H1 (cell line): Measurements from ENCODE around the gene DNAH12. TPM values are rescaled to one million over a fixed set of nuclear protein-coding genes. Genes with fewer than 3 reads are reported as not detected.

Source experiments
- CTCF ChIA-PET: fragments of 300-600 bp; sonication (Branson Sonifier 250); formaldehyde crosslinking; loops from one replicate; lab custom pipeline; 2021; ENCODE audit not compliant: partially characterized antibody; lab: Charles Lee
- POLR2A ChIA-PET: fragments of 300-600 bp; sonication (Branson Sonifier 250); formaldehyde crosslinking; loops from one replicate; lab custom pipeline; 2021; ENCODE audit warnings: inconsistent platforms; ENCODE audit not compliant: partially characterized antibody; lab: Charles Lee
- DNase-seq, 2 experiments: peaks; one replicate each; pipeline versions ENCODE4 v3.0.0 to v3.0.0-alpha.2; 2010 to 2022; ENCODE audit warnings: low spot score in 2 of 2, low read depth in 1 of 2, mixed read lengths in 1 of 2
- FAIRE-seq: peaks from 2 replicates; lab custom pipeline; 2011; peaks lifted over from hg19 to GRCh38; lab: Jason Lieb, UNC
- H2AFZ ChIP-seq: 2 replicates; pipeline ENCODE4 v1.8.1; 2012; ENCODE audit warnings: low read length, inconsistent platforms
- H2AK5ac ChIP-seq: 2 replicates; pipeline ENCODE4 v1.6.1; 2013; ENCODE audit warnings: low read depth, low read length
- H2BK120ac ChIP-seq: replicated peaks from 2 replicates; pipeline ENCODE3; 2013; ENCODE audit warnings: low read depth, low read length, inconsistent platforms
- H2BK12ac ChIP-seq: 2 replicates; pipeline ENCODE4 v1.6.1; 2013; ENCODE audit warnings: low read depth, low read length
- H2BK15ac ChIP-seq: 2 replicates; pipeline ENCODE4 v1.6.1; 2013; ENCODE audit warnings: low read length
- H2BK20ac ChIP-seq: 2 replicates; pipeline ENCODE4 v1.6.1; 2013; ENCODE audit warnings: low read length
- H2BK5ac ChIP-seq: 2 replicates; pipeline ENCODE4 v1.6.1; 2013; ENCODE audit warnings: low read depth, low read length
- H3K14ac ChIP-seq: 2 replicates; pipeline ENCODE4 v1.6.1; 2013; ENCODE audit warnings: inconsistent platforms; ENCODE audit not compliant: insufficient read length
- H3K18ac ChIP-seq: 2 replicates; pipeline ENCODE4 v1.6.1; 2013; ENCODE audit warnings: low read length; ENCODE audit errors: extremely low read depth
- H3K23ac ChIP-seq: 2 replicates; pipeline ENCODE4 v1.6.1; 2013; ENCODE audit warnings: inconsistent platforms; ENCODE audit not compliant: insufficient read length
- H3K23me2 ChIP-seq: 2 replicates; pipeline ENCODE4 v1.6.1; 2013; ENCODE audit warnings: low read depth, low read length
- H3K27ac ChIP-seq: 2 replicates; pipeline ENCODE4 v1.6.1; 2011; ENCODE audit warnings: low read depth, low read length, inconsistent platforms
- H3K27me3 ChIP-seq, 4 experiments: replicated peaks in 1 of 4; 1 replicate in 1 of 4; 2 replicates in 3 of 4; pipeline versions ENCODE4 v1.6.1 to v1.8.1; 2011 to 2013; ENCODE audit warnings: low read length in 3 of 4, mild to moderate bottlenecking in 3 of 4, inconsistent platforms in 2 of 4, mixed read lengths in 2 of 4, moderate library complexity in 1 of 4; ENCODE audit not compliant: control insufficient read depth in 3 of 4, insufficient read depth in 3 of 4; ENCODE audit errors: extremely low read depth in 1 of 4
- H3K36me3 ChIP-seq, 4 experiments: 2 replicates each; pipeline versions ENCODE4 v1.6.1 to v1.8.1; 2011 to 2013; ENCODE audit warnings: mild to moderate bottlenecking in 4 of 4, low read length in 3 of 4, moderate library complexity in 2 of 4, control low read depth in 1 of 4, inconsistent platforms in 1 of 4; ENCODE audit not compliant: insufficient read depth in 4 of 4, control insufficient read depth in 2 of 4
- H3K4ac ChIP-seq: replicated peaks from 2 replicates; pipeline ENCODE3; 2013; ENCODE audit warnings: low read length, low read depth, mixed read lengths, inconsistent platforms; ENCODE audit not compliant: insufficient read length
- H3K4me1 ChIP-seq, 4 experiments: replicated peaks in 1 of 4; 1 replicate in 1 of 4; 2 replicates in 3 of 4; pipeline versions ENCODE4 v1.6.1 to v1.8.1; 2011 to 2013; ENCODE audit warnings: low read length in 3 of 4, inconsistent platforms in 2 of 4, mixed read lengths in 1 of 4; ENCODE audit not compliant: insufficient read depth in 4 of 4, control insufficient read depth in 3 of 4
- H3K4me2 ChIP-seq, 2 experiments: 2 replicates each; pipeline versions ENCODE4 v1.6.1 to v1.8.1; 2011 to 2013; ENCODE audit warnings: low read depth in 2 of 2, low read length in 2 of 2, control low read depth in 1 of 2, inconsistent platforms in 1 of 2, mild to moderate bottlenecking in 1 of 2; ENCODE audit not compliant: insufficient read depth in 1 of 2
- H3K4me3 ChIP-seq, 4 experiments: fragments of 200-600, 300-600 bp in 1 of 4; sonication (generic), shearing (Covaris generic), sonication (Bioruptor Twin) in 1 of 4; 2 replicates each; pipeline versions ENCODE4 v1.5.1 to v1.8.1; 2011 to 2016; ENCODE audit warnings: low read length in 4 of 4, low read depth in 3 of 4, control low read depth in 2 of 4, inconsistent platforms in 2 of 4, mild to moderate bottlenecking in 2 of 4, mixed read lengths in 1 of 4, moderate library complexity in 1 of 4; ENCODE audit not compliant: insufficient read depth in 2 of 4; ENCODE audit errors: extremely low read depth in 1 of 4
- H3K56ac ChIP-seq: replicated peaks from 2 replicates; pipeline ENCODE3; 2013; ENCODE audit warnings: low read depth, mild to moderate bottlenecking, mixed read lengths, low read length, inconsistent platforms; ENCODE audit not compliant: insufficient read length
- H3K79me1 ChIP-seq: 2 replicates; pipeline ENCODE4 v1.6.1; 2013; ENCODE audit warnings: low read depth, low read length, control low read depth
- H3K79me2 ChIP-seq, 2 experiments: 2 replicates each; pipeline versions ENCODE4 v1.6.1 to v1.8.1; 2012 to 2013; ENCODE audit warnings: low read length in 2 of 2, mild to moderate bottlenecking in 2 of 2, inconsistent platforms in 1 of 2; ENCODE audit not compliant: insufficient read depth in 2 of 2, control insufficient read depth in 1 of 2
- H3K9ac ChIP-seq, 4 experiments: replicated peaks in 1 of 4; 1 replicate in 1 of 4; 2 replicates in 3 of 4; pipeline versions ENCODE4 v1.6.1 to v1.8.1; 2011 to 2013; ENCODE audit warnings: low read depth in 3 of 4, low read length in 3 of 4, control low read depth in 2 of 4, mild to moderate bottlenecking in 2 of 4, moderate library complexity in 2 of 4, inconsistent platforms in 1 of 4; ENCODE audit errors: extremely low read depth in 1 of 4
- H3K9me3 ChIP-seq, 2 experiments: 2 replicates each; pipeline versions ENCODE4 v1.6.1 to v1.8.1; 2012 to 2013; ENCODE audit warnings: mild to moderate bottlenecking in 2 of 2, moderate library complexity in 2 of 2, control low read depth in 1 of 2, inconsistent platforms in 1 of 2, low read depth in 1 of 2, low read length in 1 of 2, mixed read lengths in 1 of 2; ENCODE audit not compliant: insufficient read depth in 2 of 2
- H4K20me1 ChIP-seq, 2 experiments: replicated peaks in 1 of 2; 2 replicates each; pipeline versions ENCODE3 to v1.8.1; 2011 to 2013; ENCODE audit warnings: inconsistent platforms in 2 of 2, low read length in 2 of 2, mild to moderate bottlenecking in 1 of 2; ENCODE audit not compliant: insufficient read depth in 2 of 2, control insufficient read depth in 1 of 2
- H4K5ac ChIP-seq: 2 replicates; pipeline ENCODE4 v1.6.1; 2013; ENCODE audit warnings: low read length, low read depth, mixed read lengths, inconsistent platforms; ENCODE audit not compliant: insufficient read length
- H4K8ac ChIP-seq: 2 replicates; pipeline ENCODE4 v1.8.0; 2013; ENCODE audit warnings: mild to moderate bottlenecking, moderate library complexity, low read length, inconsistent platforms; ENCODE audit not compliant: insufficient read depth; ENCODE audit errors: extremely low read depth
- H4K91ac ChIP-seq: replicated peaks from 2 replicates; pipeline ENCODE3; 2013; ENCODE audit warnings: low read length, mixed read lengths, inconsistent platforms; ENCODE audit not compliant: insufficient read length
- TAF1 ChIP-seq: IDR thresholded peaks from 2 replicates; pipeline ENCODE4 v1.6.1; 2011; ENCODE audit warnings: mild to moderate bottlenecking, low read depth, low read length
- TEAD4 ChIP-seq: IDR thresholded peaks from 2 replicates; pipeline ENCODE4 v1.6.1; 2012; ENCODE audit warnings: low read depth, low read length, inconsistent platforms, mixed read lengths
- WGBS, 2 experiments: shearing (Covaris generic) in 1 of 2; methylation state at CpG; one replicate each; pipeline versions ENCODE4 v1.1.6 to v1.1.7; 2013 to 2015; ENCODE audit warnings: low lambda C conversion rate in 2 of 2, mixed read lengths in 2 of 2, inconsistent platforms in 1 of 2, low coverage in 1 of 2, missing lambda C conversion rate in 1 of 2; ENCODE audit not compliant: insufficient replicate concordance in 2 of 2, insufficient coverage in 1 of 2, insufficient read length in 1 of 2; ENCODE audit errors: extremely low coverage in 1 of 2, missing lambda C conversion rate in 1 of 2; 5-methylcytosine and 5-hydroxymethylcytosine counted together
- polyA plus RNA-seq, 7 experiments: library from polyadenylated mRNA; depleted of rRNA in 3 of 7; stranded (reverse) in 5 of 7; unstranded in 2 of 7; fragments of >200 nt in 5 of 7; fragments of 200-250 nt in 2 of 7; gene quantifications; 1 replicate in 5 of 7; 2 replicates in 1 of 7; 4 replicates in 1 of 7; pipeline versions ENCODE4 v1.2.1 to v1.2.3, GENCODE V29; 2011 to 2013; ENCODE audit warnings: missing spikeins in 2 of 7, mixed read lengths in 2 of 7
- total RNA-seq: library from RNA; stranded (reverse); fragmentation: NEBNext Ultra II Directional; extraction: Animal tissue kit (Norgen Biotek cat#: 25700); gene quantifications from 2 replicates; pipeline ENCODE4 v1.2.1, GENCODE V29; 2021

The DNAH12 gene
- total and polyA plus RNA-seq, 2 of the 8 experiments (the other 6 are each of a cell fraction or from before 2014, with no cell fraction given), result not detected

DNA sequence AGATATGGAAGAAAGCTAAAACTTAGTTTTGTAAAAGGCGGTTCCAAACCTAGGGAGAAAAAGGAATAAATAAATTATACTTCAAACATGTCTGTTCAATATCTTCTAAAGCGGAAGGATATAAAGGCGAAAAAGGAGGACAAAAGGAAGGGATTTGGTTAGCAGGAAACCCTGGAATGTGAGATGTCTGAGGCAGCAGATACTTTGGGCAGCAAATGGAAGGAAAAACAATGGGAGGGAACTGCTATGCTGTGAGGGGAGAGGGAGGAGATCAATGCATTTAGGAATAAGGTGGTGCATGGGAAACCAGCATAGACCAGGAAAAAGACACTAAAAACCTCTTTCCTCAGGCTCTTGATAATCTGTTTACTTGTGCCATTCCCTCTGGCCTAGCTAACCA, 120.8 kb downstream of the DNAH12 start:
- peak; percentile 76 for FAIRE-seq
- Histone ChIP-seq H3K79me2 (no peaks in the 10 kb centered on the region), H2BK15ac (no peak overlapping the region), H3K4me2 (no peak overlapping the region), H3K14ac (no peak overlapping the region), H3K27me3 (no peaks in the 10 kb centered on the region), H3K4me3 (no peak overlapping the region), H2BK120ac (no peak overlapping the region), H3K79me1 (no peaks in the 10 kb centered on the region), H4K5ac (no peak overlapping the region), H2BK5ac (no peak overlapping the region), H3K9me3 (no peaks in the 10 kb centered on the region), H3K23ac (no peak overlapping the region), H3K4me1 (no peaks in the 10 kb centered on the region), H2BK12ac (no peak overlapping the region), H4K91ac (no peak overlapping the region), H3K36me3 (no peaks in the 10 kb centered on the region), H3K18ac (no peak overlapping the region), H3K56ac (no peak overlapping the region), H3K27ac (no peak overlapping the region), H2BK20ac (no peak overlapping the region), H3K4ac (no peak overlapping the region), H4K20me1 (no peaks in the 10 kb centered on the region), H3K9ac (no peak overlapping the region), H4K8ac (no peak overlapping the region), H2AFZ (peak overlapping the region; percentile 99), H3K23me2 (no peaks in the 10 kb centered on the region), H2AK5ac (no peak overlapping the region)
- ChIA-PET POLR2A (no interaction called here), CTCF (interaction anchor here (0.6 to 2.9 kb wide), 2 partner anchors 26 to 905 kb away, joined by 3 to 9 read pairs; no protein-coding TSS in a partner anchor)
- peak; percentile 88 for TF ChIP-seq TEAD4
- TF ChIP-seq TAF1, result no peak
- DNase-seq, result no peak
- 84% methylated on average over 3 of the region's 3 CpGs; no CpG with 5 or more reads in 1 of the 2 experiments for WGBS, 2 experiments
